Midbrain (tissue), 1 donor: Measurements from ENCODE around the gene CDRT4.

Experiments used
- DNase-seq: peaks from one replicate; lab custom pipeline; 2025; lab: John Stamatoyannopoulos, UW

The CDRT4 gene

DNA sequence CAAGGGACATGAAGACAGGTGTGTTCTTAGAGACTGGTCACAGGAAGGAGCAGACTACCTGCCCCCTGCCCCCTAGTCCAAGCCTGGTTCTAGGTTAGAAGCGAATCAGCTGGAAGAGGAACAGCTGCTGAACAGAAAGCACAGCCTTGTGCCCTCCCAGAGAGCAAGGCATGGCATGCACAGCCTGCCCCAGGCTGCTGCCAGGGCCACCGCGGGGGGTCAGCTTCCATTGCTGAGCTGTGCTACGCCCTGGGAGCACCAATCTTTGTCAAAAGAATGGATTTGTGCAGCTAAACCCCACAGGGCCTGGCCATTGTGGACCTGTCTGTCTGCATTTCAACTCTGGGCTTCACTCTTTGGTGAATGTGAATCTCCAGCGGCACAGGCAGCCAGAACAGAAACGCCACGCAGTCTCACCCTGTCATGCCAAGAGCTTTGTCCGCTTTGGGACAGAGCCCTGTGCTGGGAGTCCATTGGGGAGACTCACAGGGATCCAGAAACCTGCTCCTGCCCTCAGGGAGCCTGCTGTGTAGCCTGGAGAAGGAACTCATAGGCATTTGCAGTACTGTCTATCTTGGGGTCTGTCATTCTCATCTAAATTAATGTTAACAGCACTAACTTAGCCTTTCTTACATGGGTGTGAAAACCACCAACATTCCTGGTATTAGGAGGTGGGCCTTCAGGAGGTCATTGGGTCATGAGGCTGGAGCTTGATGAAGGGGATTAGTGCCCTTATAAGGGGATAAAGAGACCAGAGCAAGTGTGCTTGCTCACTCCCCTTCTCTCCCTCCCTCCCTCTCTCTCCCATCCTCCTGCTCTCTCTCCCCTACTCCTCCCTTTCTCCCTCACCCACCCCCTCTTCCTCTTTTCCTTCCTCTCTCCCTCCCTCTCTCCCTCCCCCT, 25.6 kb upstream of the CDRT4 start:
- no peak for DNase-seq

DNA sequence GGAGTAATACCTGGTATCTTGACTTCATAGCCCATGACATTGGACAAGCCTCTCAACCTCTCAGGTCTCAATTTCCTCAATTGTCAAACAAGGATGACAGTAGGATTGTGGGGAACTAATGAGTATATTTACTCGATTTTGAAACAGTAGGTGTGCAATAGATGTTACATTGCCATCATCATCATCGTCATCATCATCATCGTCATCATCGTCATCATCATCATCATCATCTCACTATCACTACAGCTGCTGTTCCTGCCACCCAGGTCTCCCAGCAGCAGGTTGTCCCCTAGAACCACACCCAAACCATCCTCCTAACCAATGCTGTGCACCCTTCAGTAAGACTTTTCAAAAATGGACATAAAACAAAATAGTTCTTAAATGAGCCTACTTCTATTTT, 24.8 kb upstream of the CDRT4 start:
- no peak for DNase-seq

DNA sequence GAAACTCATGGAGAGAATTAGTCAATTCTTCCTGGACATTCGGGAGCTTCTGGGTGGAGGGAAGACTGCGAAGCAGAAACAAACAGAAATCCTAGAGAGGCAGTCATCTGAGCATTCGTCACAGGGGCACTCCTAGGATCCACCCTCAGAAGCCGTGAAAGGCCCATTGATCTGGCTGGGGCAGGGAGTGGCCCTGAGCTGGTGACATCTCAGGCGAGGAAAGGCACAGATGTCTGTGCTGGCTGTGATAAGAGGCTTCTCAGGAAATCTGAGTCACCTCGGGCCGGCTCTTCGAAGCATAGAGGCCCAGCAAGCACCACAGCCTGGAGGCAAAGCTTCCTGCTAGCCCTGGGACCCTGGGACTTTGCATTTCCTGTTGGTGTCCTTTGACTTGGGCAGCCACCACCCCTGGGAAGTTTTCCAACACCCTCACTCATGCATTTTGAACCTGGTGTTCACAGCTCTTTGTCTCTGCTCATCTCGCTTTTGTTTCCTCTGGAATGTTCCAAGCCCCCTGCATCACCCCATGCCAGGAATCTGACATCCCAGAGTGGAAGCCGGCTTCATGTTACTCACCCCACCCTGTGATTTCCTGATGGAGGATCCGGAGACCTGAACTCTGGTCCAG, 23.3 kb upstream of the CDRT4 start:
- DNase-seq, result peak; percentile 75

DNA sequence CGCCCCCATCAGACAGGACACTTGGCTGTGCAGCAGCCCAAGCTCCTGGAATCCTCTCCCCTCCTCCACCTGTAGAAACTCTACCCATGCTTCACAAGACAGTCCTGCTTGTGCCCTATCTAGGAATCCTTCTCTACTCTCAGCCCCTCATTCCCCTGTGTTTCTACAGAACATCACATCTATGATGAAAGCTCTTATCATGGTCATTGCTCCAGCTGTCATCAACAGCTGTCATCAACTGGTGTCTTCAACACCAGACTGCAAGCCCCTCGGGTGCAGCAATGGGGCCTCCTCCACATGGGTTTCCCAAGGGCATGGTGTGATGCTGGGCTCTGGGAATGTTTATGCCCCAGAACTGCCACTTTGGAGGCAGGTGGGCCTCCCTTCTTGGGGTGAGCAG, 21.1 kb upstream of the CDRT4 start:
- no peak for DNase-seq

DNA sequence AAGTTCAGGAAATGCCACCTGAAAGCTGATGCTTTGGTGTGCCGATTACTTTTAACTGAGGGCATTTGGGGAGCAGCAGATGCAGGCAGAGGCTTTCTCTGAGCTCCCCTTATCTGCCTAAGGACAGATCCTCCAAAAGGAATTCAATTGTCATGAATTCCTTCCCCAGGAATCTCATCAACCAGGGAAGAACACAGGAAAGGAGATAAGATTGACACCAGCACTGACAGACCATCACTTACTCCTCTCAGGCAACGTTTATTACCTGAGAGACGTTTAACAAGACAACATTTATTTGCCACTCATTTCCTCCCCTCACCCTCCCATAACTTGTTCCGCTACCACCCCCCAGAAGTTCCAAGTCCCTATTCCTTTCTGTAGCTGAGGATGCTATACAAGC, 17.6 kb upstream of the CDRT4 start:
- DNase-seq, result no peak

DNA sequence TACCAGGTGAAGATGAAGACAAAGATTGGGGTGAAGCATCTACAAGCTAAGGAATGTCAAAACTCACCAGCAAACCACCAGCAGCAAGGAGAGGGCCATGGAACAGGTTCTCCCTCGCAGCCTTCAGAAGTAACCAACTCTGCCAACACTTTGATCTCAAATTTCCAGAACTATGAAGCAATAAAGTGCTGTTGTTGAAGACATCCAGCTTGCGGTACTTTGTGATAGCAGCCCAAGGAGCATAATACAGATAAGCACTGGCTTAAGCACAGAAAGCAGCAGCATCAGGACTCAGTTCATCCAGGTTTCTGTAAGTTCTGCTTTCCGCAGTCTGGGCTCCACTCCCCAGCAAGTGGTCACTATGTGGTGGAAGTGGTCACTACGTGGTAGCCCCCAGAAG, 16.0 kb upstream of the CDRT4 start:
- no peak for DNase-seq

DNA sequence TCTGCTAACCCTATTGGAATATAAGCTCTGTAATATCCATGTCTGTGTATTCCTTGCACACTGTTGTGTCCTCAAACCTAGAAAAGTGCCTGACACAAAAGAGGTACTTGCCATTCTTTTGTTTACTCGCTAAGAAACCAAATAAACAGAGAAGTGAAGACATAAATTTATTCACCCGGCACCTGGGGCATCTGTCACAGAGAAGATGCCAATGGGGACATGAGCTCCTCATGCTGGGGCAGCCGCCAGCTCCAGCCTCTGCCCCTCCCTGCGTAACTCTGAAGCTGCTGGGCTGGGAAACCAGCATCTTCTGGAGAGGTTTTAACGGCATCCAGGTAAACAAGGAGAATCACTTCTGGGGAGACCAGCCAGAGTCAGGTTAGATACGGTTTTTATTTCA, 15.1 kb upstream of the CDRT4 start:
- DNase-seq, result no peak

DNA sequence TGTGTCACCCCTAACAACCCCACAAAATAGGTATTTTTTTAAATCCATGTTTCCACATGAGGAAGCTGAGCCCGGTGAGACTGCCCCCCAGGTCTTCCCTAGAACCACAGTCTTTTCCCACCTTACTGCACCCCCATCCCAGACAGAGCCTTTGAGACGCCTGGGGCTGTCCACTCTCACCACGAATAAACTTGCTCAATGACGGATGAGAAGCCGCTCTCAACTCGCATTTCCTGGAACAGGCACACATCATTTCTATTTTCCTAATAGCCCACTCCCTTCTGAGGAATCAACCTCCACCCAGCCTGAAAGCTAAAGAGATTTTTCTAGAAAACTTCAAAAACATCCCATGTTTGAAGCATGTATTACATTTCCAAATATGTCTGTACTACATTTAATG, 14.1 kb upstream of the CDRT4 start:
- DNase-seq, result no peak

DNA sequence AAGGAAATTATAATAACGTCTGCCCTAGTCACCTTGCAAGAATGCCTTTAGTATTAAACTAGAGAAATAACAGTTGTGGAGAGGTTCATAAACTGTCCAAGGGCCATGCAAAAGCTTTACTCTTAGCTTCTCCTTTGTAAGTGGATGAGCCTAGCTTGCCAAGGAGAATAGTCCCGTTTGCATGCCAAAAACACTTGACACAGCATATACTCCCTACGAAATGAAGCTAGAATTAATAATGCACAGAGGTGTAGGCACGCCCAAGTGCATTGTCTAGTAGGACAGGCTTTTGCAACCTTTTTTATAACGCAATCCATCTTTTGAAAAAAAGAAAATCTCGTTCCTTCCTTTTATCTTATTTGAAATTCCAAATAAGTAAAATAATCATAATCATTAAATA, 12.8 kb upstream of the CDRT4 start:
- DNase-seq, result no peak

DNA sequence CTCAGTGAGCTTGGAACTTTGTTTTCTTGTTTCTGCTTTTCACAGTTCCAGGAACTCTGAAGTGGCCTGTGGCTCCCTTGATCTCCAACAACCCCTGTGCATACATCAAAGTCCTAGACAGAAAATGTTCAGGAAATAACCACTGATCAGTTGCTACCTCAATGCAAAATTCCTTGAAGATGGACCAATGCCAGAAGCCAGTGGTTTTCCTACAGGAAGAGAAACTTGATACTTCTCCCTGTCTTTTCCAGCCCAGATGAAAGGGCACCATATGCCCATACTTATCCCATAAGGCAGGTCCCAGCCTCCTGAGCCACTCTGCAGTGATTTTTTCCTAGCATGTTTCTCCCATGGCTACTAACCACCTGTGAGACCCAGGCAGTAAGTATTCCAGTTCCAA, 12.3 kb upstream of the CDRT4 start:
- no peak for DNase-seq

DNA sequence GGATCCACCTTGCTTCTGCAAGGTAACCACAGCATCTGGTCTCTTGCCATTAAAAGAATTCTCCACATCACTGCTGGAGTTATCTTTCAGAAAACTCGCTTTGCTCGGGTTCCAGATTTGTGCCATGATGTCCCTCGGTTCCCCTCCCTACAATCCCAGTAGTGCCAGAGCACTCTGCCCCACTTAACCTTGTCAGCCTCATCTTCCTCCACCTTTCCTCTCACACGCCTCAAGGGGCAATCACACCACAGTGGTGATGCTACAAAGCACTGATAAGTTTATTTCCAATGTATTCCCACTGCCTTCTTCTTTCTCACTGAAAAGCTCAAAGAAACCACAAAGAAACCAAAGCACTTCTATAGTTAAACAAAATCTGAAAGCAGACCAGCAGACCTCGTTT, 11.4 kb upstream of the CDRT4 start:
- no peak for DNase-seq

DNA sequence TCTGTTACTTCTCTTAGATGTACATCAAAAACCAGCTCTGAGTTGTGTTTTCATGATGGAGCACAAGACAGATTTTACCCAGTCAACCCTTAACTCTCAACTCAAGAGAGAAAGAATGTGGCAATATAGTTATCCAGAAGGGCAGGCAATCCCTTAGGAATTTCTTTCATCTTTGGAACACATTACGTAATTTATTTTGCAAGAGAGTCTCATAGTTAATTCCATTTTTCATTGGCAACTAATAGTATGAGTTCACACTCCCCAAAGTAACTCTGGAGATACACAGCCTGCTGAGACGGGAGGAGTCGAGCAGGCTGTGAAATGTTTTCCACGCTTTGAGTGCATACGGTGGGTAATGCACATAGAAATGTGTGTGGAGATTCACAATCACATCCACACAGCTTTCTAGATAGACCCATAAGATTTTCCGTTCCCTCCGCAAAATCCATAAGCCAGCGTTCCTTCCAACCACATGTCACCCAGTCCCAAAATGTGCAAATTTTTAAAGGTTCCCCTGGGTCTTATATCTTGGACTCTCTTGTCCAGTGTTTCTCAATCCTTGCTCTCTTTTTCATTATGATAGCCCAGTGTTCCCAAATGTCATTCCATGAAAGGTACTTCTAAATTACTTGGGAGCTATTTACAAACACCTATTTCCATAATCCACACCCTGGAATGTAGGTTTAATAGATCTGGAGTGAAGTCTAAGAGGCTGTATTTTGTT, 8.4 kb upstream of the CDRT4 start:
- no peak for DNase-seq

DNA sequence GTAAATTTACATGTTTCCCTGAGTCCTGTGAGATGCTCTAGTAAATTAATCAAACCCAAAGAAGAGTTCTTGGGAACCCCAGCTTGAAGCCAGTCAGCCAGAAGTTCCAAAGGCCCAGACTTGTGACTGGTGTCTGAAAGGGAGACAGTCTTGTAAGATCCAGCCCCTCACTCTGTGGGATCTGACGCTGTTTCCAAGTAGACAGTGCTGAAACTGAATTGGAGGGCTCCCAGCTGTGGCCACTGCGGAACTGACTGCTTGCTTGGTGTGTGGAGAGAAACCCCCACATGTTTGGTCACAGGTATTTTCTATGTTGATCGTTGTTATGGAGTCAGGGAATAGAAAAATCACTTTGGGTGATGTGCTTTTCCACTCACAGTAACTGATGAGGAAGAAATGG, 5.5 kb upstream of the CDRT4 start:
- DNase-seq, result no peak

DNA sequence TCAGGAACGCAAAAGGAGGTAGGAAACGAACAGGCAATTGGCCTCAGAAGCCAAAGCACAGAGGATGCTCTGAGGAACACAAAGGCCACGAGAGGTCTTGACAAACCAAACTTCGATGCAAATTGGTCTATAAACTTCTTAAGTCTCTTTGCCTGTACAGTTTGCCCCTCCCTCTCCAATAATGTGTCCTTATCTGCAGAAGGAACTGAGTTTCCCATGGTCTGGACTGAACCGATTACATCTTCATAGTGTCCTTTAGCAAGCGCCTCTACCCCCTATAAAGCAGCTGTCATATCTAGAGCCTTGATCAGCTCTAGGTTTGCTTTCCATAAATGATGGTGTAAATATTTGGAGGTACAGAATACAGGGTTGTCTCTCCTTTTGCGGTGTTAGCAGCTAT, 3.1 kb upstream of the CDRT4 start:
- no peak for DNase-seq

DNA sequence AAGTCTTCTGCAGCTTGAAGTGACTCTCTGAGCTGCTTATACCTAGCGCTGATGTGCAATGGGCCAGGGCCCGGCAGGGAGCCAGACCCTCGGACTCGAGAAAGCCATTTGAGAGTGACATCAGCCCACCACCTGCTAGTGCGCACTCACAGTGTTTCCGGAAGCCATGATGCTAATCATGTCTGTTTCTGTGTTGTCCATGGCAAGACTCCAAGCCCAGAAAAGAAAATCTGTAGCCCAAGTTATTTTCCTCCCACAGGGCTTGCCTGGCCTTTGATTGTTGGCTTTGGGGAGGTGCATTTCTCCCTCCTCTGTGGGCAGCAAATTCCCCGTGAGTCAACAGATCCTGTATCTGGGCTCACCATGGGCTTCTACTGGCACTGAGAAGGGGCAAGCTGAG, 1.8 kb upstream of the CDRT4 start:
- DNase-seq, result no peak

DNA sequence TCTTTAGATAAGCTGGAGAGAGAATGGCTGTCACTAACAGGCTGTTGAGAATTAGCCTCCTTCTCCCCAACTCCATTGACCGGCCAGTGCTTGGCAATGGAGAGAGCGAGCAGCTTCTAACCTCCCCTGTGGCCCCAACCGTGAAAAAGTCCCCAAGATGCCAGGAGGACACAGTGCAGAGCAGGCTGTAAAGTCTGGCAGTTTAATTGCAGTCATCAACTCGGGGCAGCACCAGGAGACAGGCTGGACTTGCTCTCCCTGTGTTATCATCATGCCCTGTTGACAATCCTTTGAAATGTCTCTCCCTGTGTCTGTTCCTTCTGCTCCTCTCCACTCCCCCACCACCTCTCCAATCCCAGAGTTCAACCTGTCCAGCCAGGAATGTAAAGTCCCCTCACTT, 705 bp upstream of the CDRT4 start:
- no peak for DNase-seq

DNA sequence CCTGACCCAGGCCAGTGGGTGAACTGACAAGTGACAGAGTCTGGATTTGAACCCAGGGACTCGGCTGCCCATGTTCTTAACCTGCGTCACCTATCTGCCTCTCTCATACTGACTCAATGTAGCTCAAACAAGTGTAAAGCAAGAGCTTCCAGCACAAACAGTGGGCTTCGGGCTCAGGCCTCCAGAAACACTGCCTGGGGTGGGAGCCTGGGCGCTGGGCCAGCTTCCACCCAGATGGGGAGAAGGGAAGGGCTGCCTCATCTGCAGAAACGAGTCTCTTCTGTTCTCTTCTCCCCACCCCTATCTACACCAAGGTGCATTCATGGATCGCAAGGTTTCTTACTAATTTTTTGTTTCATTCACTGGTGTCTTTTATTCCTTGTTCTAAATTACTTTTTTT, 1.3 kb downstream of the CDRT4 start:
- DNase-seq, result no peak

DNA sequence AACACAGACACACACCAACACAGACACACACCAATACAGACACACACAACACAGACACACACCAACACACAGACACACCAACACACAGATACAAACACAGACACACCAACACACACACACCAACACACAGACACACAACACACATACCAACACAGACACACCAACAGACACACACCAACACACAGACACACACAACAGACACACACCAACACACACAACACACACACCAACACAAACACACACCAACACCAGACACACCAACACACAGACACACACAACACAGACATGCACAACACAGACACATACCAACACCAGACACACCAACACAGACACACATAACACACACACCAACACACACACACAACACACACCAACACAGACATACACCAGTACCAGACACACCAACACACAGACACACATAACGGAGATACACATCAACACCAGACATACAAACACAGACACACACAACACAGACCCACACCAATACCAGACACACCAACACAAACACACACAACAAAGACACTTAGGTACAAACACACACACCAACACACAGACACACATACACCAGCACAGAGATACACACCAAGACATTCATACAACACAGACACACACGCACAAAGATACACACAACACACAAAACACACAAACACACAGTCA, 2.2 kb downstream of the CDRT4 start:
- DNase-seq, result no peak

DNA sequence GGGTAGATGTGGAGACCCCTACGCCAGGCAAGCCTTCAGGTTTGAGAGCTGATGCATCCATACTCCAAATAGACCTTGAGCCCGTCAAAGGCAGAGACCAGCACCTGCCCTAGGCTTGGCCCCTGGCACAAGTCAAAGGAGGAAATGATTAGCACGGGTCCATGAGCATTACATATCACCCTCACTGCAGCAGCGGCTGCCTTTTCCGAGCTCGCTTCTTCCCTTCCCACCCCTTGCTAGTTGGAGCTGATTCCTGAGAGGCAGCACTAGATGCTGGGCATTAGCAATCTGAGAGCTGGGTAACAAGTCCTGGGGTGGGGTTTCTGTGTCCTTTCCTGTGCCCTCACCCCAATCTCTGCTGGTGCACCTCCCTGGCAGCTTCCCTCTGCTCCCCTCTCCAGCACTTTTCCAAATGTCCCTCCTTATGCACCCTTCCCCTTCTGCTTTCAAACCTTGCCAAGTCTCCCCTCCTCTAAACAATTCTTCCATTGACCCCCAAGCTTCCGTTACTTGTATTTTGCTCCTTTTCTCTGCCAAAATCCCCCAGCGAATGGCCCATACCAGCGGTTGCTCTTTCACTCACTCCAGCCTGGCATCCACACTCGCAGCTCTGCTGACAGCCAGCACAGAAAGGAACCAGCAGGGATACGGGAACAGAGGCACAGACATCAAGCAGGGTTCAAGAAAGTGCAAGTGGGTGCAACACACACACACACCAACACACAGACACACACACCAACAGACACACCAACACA, 3.0 kb downstream of the CDRT4 start:
- no peak for DNase-seq

DNA sequence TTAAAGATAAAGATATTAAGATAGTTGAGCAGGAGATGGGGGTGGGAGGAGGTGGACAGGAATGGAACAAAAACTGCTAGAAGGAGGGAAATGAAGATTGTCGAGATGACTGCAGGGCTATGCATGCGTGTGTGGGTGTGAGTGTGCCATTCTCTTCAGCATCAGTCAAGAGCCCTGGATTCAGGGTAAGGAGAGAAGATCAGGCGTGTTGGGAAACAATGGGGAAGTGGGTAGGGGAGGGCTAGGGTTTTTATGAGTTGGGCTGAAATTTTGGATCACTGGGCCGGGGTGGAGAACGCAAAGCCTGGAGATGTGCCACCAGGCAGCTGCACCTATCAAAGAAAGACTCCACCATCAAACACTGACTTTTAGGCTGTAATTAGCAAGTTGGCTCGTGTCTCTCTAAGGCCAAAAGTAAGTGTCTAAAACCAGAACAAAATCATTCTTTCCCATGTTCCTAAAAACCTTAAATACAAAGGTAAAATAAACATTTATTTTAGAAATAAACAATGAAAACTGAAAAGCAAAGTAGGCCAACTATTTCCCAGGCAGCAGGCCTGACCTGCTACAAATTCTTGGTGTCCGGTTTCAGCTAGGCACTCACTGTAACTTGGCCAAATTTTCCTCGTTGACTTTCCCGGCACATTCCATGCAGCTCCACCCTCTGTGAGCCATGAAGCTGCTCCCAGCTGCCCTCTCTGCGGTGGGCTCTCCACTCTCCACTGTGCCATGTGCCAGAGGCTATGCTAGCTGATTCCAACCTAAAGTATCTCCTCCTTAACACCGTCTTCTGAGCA, 4.2 kb downstream of the CDRT4 start:
- DNase-seq, result peak; percentile 40

DNA sequence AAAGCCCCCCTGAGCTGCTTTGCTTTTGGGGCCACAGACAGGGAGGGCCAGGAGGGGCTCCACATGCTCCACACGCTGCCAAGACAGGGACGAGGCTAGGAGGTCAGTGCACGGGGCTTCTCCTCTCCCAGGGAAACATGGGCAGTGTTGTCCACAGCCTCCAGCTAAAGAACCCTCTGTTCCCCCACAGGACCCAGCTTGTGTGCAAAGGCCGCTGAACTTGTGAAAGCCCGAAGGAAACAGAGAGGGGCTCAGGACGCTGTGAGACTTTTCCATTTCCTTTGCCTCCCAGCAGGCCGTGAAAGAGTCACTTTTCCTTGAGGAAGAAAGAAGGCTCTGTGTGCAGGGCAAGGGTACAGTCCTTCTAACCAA, 9.7 kb downstream of the CDRT4 start:
- DNase-seq, result peak; percentile 54
